Activated CD4-positive, alpha-beta T cell treated with anti-CD3 and anti-CD28 coated beads, Interleukin-10, Interleukin-2, amounts not matched to agents 100 ng/mL and 50 ng/mL, durations not matched to agents 16 hours and 8 hours (primary cell): ENCODE results near the gene COX4I1.

Experiments used
- DNase-seq: peaks from one replicate; pipeline ENCODE4 v3.0.0-alpha.2; 2020

Gene COX4I1

GRCh38 chr16:85799497-85800320 lies at the start of gene COX4I1, which contains the start of gene EMC8:
Gene COX4I1, plus strand, starts transcription at chr16:85799695. Its CDS starts 1,511 bp downstream, at chr16:85801206.
Gene EMC8, minus strand, starts transcription at chr16:85799544. Its CDS starts 249 bp downstream, at chr16:85799295.
- peak; percentile 95 for DNase-seq

DNA sequence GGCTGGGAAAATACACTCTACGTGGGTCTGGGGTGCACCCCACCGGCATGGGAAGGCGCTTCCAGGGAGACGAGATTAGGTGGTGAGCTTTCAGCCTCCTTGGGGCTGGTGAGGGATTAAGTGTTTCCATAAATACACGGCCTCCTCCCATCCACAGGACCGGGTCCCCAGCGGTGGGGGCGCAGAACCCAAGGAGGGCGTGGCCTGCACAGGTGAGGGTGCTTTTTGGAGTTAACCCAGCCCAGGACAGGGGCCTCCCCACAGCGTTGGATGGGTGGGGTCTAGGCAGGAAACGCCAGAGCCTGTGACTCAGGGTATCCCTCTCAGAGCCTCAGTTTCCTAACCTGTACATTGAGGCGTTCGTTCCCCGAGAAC lies 49.7 kb upstream of the COX4I1 start:
- no peak for DNase-seq

DNA sequence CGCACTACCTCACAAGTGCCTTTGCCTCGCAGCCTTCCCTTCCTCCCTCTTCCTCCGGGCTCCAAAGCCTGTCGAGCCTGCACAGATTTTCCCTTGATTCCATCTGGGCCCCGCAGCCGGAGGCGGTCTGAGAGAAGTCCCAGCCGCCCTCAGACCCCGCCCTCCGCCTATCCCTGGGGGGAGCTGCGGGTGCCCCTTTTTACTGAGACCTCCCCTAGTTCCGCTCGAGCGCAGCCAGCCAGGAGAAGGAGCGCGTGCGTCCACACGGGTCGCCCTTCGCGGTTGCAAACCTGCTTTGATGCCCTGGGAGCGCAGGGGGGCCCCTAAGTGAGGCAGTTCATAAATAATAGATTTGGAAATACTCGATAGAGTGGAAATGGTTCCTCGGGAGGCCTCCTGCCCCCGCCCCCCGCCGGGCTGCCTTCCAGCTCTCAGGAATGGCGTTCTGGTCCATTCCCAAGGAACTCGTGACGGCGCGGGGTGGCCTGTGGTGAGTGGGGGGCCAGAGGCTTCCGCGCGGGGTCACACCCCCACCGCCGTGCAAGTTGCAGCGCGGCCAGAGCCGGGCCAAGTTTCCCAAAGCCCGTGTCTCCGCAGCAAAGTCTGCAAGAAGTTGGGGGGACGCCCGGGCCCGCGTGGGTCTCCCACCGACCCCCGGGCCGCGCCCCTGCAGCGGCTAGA lies 49.2 kb upstream of the COX4I1 start:
- DNase-seq, result no peak

- peak; percentile 18 for DNase-seq
Observed at GRCh38 chr16:85750827-85751697, 48.4 kb upstream of the COX4I1 start, which contains the start of gene C16orf74. Gene C16orf74, minus strand, starts transcription at chr16:85751096. Its CDS starts 15,879 bp downstream, at chr16:85735217.

GRCh38 chr16:85751698-85752501 lies 47.6 kb upstream of the COX4I1 start:
- DNase-seq, result no peak

DNA sequence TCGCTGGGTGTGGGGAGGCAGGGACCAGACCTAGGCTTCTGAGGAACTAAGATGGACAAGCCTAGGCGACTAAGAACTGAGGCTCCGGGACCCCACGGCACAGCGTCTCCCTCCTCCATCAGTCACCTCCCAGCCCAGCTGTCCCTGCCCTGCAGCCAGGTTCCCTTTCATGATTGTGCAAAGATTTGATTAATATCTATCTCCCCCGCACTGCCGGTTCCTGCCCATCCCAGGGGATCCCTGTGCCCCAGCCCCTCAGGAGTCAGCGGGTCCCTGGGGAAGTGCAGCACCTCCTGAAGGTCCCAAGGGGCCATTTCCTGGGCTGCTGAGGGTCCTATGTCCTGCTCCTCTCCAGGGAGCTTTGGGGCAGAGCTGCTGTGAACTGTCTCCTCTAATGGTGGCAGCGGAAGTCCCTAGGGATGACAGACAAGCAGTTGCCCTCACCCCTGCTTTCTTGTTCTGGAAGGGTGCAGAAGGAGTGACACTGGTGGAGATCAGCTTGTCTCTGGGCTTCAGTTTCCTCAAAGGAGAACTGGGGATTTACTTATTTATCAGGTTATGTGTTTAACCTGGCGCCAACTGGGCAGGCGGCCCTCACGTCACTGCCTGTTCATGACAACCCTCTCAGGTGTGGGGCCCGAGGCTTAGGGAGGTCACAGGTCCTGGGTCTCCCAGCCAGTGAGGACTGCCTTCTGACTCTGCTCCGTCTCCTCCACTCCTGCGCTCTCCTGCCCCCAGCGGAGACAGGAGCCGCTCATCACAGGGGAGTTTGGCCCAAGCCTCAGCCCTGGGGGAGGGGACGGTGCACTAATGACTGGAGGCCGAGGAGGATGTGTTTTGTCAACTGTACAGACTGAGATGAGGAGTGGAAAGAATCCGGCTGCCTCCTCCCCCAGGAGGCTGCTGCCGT lies 46.7 kb upstream of the COX4I1 start:
- no peak for DNase-seq

DNA sequence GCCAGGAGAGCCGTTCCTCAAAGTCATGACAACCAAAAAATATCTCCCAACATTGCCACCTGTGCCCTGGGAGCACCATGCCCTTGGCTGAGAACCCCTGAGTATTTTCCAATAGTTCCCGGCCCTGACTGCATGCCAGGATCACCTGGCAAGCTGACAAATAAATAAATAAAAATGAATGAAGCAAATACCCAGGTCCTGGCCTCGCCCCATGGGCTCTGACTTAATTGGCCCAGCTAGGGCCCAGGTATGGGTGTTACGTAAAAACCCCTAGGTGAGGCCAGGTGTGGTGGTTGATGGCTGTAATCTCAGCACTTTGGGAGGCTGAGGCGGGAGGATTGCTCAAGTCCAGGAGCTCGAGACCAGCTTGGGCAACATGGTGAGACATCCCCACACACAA lies 45.9 kb upstream of the COX4I1 start:
- no peak for DNase-seq

DNA sequence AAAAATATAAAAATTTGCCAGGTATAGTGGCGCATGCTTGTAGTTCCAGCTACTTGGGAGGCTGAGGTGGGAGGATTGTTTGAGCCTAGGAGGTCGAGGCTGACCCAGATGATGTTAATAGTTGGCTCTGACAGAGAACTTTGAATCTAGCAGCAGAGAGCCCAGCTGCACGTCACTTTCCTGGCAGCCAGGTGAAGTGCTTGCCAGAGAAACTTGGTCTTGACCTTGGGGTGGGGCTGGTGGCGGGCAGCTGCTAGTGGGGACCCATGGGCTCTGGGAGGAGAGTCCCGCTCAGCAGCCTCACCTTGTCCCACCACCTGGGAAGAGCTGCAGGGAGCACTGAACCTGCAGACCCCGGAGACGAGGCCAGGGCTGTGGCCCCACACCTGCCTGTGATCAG lies 45.5 kb upstream of the COX4I1 start:
- no peak for DNase-seq

DNA sequence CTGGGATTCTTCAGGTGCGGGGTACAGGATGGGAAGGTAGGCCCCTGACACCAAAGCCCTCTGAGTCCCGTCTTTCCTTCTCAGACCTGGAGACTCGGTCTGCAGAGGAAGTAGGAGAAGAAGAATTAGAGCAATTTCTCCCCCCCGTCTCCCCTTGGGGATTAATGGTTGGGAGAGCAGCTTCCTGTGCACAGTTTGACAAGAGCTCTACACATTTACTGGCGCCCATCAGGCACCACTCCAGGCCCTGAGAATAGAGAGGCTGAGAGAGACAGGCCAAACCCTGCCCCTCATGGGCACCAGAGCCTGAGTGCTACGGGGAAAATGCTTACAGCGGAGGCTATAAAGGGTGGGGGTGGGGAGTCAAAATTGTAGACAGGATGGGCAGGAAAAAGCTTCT lies 45.1 kb upstream of the COX4I1 start:
- no peak for DNase-seq

GRCh38 chr16:85755929-85756768 lies 43.3 kb upstream of the COX4I1 start:
- no peak for DNase-seq

GRCh38 chr16:85757341-85757822 lies 42.1 kb upstream of the COX4I1 start:
- peak; percentile 51 for DNase-seq

- DNase-seq, result no peak
Observed at GRCh38 chr16:85759136-85759535, 40.4 kb upstream of the COX4I1 start.

GRCh38 chr16:85759631-85760419 lies 39.7 kb upstream of the COX4I1 start:
- DNase-seq, result peak; percentile 33

DNA sequence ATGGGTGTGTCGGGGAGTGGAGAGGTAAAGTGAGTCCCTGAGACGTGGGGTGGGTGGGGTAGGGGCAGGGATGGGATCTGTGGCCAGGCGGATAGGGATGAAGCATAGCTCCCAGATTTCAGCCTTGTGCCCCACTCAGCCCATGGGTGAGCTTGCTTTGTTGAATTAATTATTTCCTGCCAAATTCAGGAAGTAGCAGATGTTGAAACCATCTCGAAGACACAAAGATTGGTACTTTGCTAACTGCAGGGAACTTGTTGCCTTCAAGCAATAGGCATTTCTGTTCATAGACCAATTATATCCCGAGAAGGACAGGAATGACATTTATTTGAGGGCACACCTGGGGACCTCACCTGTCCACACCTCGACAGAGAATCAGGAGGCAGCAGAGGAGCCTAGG lies 37.6 kb upstream of the COX4I1 start:
- DNase-seq, result no peak

- no peak for DNase-seq
Observed at GRCh38 chr16:85762970-85763369, 36.5 kb upstream of the COX4I1 start.

DNA sequence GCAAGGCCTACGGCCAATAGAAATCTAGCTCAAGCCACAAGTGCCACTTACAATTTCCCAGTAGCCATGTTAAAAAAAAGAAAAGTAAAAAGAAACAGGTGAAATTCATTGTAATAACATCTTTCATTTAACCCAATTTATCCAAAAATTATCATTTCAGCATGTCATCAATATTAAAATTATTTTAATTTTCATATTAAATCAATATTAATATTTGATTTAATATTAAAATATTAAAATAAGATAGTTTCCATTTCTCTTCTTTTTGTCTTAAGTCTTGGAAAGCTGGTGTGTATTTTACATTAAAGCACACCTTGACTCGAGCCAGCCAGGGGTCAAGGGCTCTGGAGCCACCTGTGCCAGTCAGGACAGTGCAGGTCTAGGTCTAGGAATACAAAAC lies 35.9 kb upstream of the COX4I1 start:
- DNase-seq, result no peak

DNA sequence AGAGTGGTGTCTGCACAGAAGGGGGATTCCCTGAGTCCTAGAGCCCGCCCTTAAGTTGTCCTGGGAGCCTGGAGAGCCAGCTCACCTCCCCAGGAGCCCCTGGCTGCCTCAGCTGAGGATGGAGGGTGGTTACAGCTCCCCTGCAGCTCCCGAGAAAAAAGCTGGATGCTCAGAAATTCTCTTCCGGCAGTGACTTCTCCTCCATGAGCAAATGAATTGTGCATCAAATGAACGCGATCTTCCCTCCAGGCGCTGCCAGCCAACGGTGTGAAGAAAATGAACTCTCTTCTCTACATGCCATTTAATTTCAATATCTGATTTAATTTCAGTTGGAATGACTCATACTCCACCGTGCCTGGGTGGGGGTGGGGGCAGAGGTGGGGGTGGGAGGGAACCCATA lies 34.3 kb upstream of the COX4I1 start:
- no peak for DNase-seq

DNA sequence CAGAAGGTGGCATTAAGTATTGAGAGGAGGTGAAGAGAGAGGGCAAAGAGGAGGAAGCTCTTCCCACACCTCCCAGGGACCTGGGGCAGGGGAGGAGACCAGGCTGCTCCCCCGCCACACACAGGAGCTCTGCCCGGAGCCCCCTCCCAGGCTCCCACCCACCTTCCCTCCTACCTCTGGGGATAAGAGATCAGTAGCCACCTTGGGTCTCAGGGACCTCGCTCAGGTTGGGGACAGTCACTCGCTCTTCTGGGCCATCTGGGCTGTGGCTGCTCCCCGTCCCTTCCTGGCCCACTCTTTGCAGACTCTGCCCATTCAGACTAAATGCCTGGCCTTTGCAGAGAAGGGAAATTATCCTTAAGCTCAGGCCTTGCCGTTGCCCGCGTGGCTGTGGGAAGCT lies 33.7 kb upstream of the COX4I1 start:
- no peak for DNase-seq

DNA sequence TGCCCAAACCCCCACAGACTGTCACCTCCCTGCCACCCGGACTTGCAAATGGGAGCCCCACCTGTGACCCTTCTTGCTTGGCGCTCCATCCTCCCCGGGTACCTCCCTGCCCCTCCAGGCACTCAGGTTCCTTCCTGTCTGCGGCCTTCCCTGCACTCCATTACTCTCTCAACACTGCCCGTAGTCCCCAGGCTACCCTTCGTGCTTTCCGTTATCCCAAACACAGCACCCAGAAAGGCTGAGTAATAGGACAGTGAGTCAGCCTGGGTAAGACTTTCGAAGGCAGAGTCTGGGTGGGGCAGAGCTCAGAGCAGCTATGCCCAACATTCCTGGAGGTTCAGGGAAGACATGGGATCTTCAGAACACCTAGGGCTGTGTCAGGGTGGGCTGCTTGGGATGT lies 32.0 kb upstream of the COX4I1 start:
- DNase-seq, result no peak
